ENCODE results near the gene FADS2. TPM values are rescaled to one million over a fixed set of nuclear protein-coding genes. Genes with fewer than 3 reads are reported as not detected.

The FADS2 gene
- total RNA-seq, 1 experiment from 2014 or later: 17.1 TPM

GRCh38 chr11:61815790-61816735 lies 12.0 kb upstream of the FADS2 start:
- H3K9me2 ChIP-seq (ENCODE audit: insufficient read depth): no peaks in the 10 kb centered on the region
- H3K79me2 ChIP-seq (ENCODE audit: insufficient read depth, low read length): peaks cover 9% of the 10 kb centered on the region
- peak overlapping the region; percentile 80 for H3K4me2 ChIP-seq (ENCODE audit: low read length)
- DNase-seq (ENCODE audit: low read depth, low spot score) (peak; percentile 27), ATAC-seq (peak; percentile 18)
- H3K4me3 ChIP-seq (replicated peaks in 1 of 2; ENCODE audit: low read depth in 1 of 2, low read length in 2 of 2): peak overlapping the region; percentile 85 to 89
- H3K36me3 ChIP-seq (ENCODE audit: control insufficient read depth in 1 of 2, insufficient read depth in 2 of 2, low read length in 2 of 2): peaks cover under 1 to 9% of the 10 kb centered on the region in 2 experiments; a peak in 2 of 4 replicates
- ChIA-PET RAD21 (ENCODE audit: low non-redundant PET in 1 of 2, low total read pairs in 2 of 2, uncharacterized antibody in 2 of 2, unreplicated experiment in 2 of 2) (no interaction called here), POLR2A (interaction anchor here (0.9 to 3.5 kb wide), 14 partner anchors 10 to 1025 kb away, joined by 3 to 33 read pairs (median 6); partner anchors contain the start of genes FEN1, FTH1 and TMEM258), CTCF (interaction anchor here (0.7 to 4.0 kb wide), 14 partner anchors 19 to 296 kb away, joined by 3 to 32 read pairs (median 5); no protein-coding TSS in a partner anchor)
- H2AFZ ChIP-seq (ENCODE audit: low read depth, low read length, poor library complexity, severe bottlenecking): no peak overlapping the region
- no peaks in the 10 kb centered on the region for H4K20me1 ChIP-seq (ENCODE audit: insufficient read depth)
- no peaks in the 10 kb centered on the region for H3K9me3 ChIP-seq (ENCODE audit: control insufficient read depth in 1 of 2, insufficient read depth in 1 of 2, low read depth in 1 of 2, low read length in 2 of 2)
- peak overlapping the region; percentile 98 for H3K9ac ChIP-seq (ENCODE audit: low read length)
- BruUV-seq (replicated peaks): TSS peak; percentile 33
- H3K27me3 ChIP-seq (ENCODE audit: insufficient read depth, low read length): no peaks in the 10 kb centered on the region
- H3K4me1 ChIP-seq (ENCODE audit: control insufficient read depth in 1 of 2, insufficient read depth in 2 of 2, low read length in 2 of 2): peaks cover 30 to 54% of the 10 kb centered on the region in 2 experiments
- H3K27ac ChIP-seq (ENCODE audit: low read depth, low read length): peak overlapping the region; percentile 96
- no peak for TF ChIP-seq MAX (IDR thresholded peaks at IDR 0.05)
- TF ChIP-seq JUND (IDR thresholded peaks at IDR 0.05): no peak
- peak; percentile 49; the same call in 1 of the 2 replicates for TF ChIP-seq POLR2AphosphoS5 (IDR thresholded peaks at IDR 0.05; ENCODE audit: low read depth, low read length)
- intact Hi-C loops (cut with micrococcal nuclease): no loop called here

- intact Hi-C loops (cut with micrococcal nuclease): no loop called here
- H3K4me1 ChIP-seq (ENCODE audit: control insufficient read depth in 1 of 2, insufficient read depth in 2 of 2, low read length in 2 of 2): peaks cover 32 to 57% of the 10 kb centered on the region in 2 experiments
- ATAC-seq (peak; percentile 57), DNase-seq (ENCODE audit: low read depth, low spot score) (peak; percentile 91)
- peak within 1 kb of the TSS; percentile 85 to 89 for H3K4me3 ChIP-seq (replicated peaks in 1 of 2; ENCODE audit: low read depth in 1 of 2, low read length in 2 of 2)
- H3K9me2 ChIP-seq (ENCODE audit: insufficient read depth): no peaks in the 10 kb centered on the region
- CTCF ChIA-PET: interaction anchor here (0.7 to 4.0 kb wide), 4 partner anchors 20 to 265 kb away, joined by 3 to 22 read pairs (median 4); no protein-coding TSS in a partner anchor
- no peaks in the 10 kb centered on the region for H3K27me3 ChIP-seq (ENCODE audit: insufficient read depth, low read length)
- peak within 1 kb of the TSS; percentile 80 for H3K4me2 ChIP-seq (ENCODE audit: low read length)
- no peaks in the 10 kb centered on the region for H4K20me1 ChIP-seq (ENCODE audit: insufficient read depth)
- no peak within 1 kb of the TSS for H2AFZ ChIP-seq (ENCODE audit: low read depth, low read length, poor library complexity, severe bottlenecking)
- peak within 1 kb of the TSS; percentile 98 for H3K9ac ChIP-seq (ENCODE audit: low read length)
- POLR2A ChIA-PET: interaction anchor here (0.6 to 3.5 kb wide), 2 partner anchors 11 to 229 kb away, joined by 3 to 15 read pairs; no protein-coding TSS in a partner anchor
- RAD21 ChIA-PET (ENCODE audit: low non-redundant PET in 1 of 2, low total read pairs in 2 of 2, uncharacterized antibody in 2 of 2, unreplicated experiment in 2 of 2): no interaction called here
- peaks cover 9% of the 10 kb centered on the region for H3K79me2 ChIP-seq (ENCODE audit: insufficient read depth, low read length)
- peaks cover 0 to 6% of the 10 kb centered on the region in 2 experiments; a peak in 2 of 4 replicates for H3K36me3 ChIP-seq (ENCODE audit: control insufficient read depth in 1 of 2, insufficient read depth in 2 of 2, low read length in 2 of 2)
- no peaks in the 10 kb centered on the region for H3K9me3 ChIP-seq (ENCODE audit: control insufficient read depth in 1 of 2, insufficient read depth in 1 of 2, low read depth in 1 of 2, low read length in 2 of 2)
- H3K27ac ChIP-seq (ENCODE audit: low read depth, low read length): peak within 1 kb of the TSS; percentile 96
- BruUV-seq (replicated peaks): no TSS peak
- TF ChIP-seq CTCF (IDR thresholded peaks at IDR 0.05 in 2 of 3, conservative IDR thresholded peaks at IDR 0.05 in 1 of 3; ENCODE audit: borderline replicate concordance in 1 of 3, insufficient read depth in 1 of 3, low read depth in 2 of 3, low read length in 2 of 3) (peak in 2 of 3 experiments; percentile 41 to 64; a peak in 3 of 6 replicates), ELF1 (IDR thresholded peaks at IDR 0.05; ENCODE audit: borderline replicate concordance, low read depth) (no peak), POLR2AphosphoS5 (IDR thresholded peaks at IDR 0.05; ENCODE audit: low read depth, low read length) (peak; percentile 80), EZH2phosphoT487 (IDR thresholded peaks at IDR 0.05; ENCODE audit: borderline replicate concordance) (no peak), SRF (IDR thresholded peaks at IDR 0.05; ENCODE audit: low read depth) (no peak), ATF3 (IDR thresholded peaks at IDR 0.05) (no peak), CBX3 (IDR thresholded peaks at IDR 0.05; ENCODE audit: low read depth) (no peak), ZFX (IDR thresholded peaks at IDR 0.05) (peak; percentile 35; the same call in 1 of the 2 replicates), POLR2A (IDR thresholded peaks at IDR 0.05; ENCODE audit: borderline replicate concordance, extremely low read depth, insufficient read depth, insufficient read length) (peak; percentile 68), CEBPB (IDR thresholded peaks at IDR 0.05; ENCODE audit: low read depth) (no peak), MAX (IDR thresholded peaks at IDR 0.05) (no peak), EZH2 (IDR thresholded peaks at IDR 0.05) (no peak)
Measured at GRCh38 chr11:61816736-61817455, 11.2 kb upstream of the FADS2 start, which contains the start of gene FADS1. Gene FADS1 (minus strand): TSS chr11:61817003. CDS start chr11:61816929, 74 bp downstream.

Measured in HCT116 (cell line).